Inferior parietal cortex (tissue), 1 donor: ENCODE data around the gene HMOX2.

Source experiments
- DNase-seq: peaks from one replicate; pipeline ENCODE4 v3.0.0-alpha.2; 2016; ENCODE audit errors: extremely low spot score

The HMOX2 gene

GRCh38 chr16:4463522-4464163, 12.6 kb upstream of the HMOX2 start:
- no peak for DNase-seq

- no peak for DNase-seq
These were observed 10.0 kb upstream of the HMOX2 start for GRCh38 chr16:4465977-4466779.

- DNase-seq = no peak
These were observed 8.3 kb upstream of the HMOX2 start for GRCh38 chr16:4467916-4468315.

- DNase-seq = no peak
These were observed 7.2 kb upstream of the HMOX2 start for GRCh38 chr16:4468972-4469371.

GRCh38 chr16:4471869-4472268, 4.3 kb upstream of the HMOX2 start:
- DNase-seq = no peak

GRCh38 chr16:4472880-4473279, 3.3 kb upstream of the HMOX2 start:
- no peak for DNase-seq

GRCh38 chr16:4474192-4474961, 1.8 kb upstream of the HMOX2 start, which contains the start of gene NMRAL1:
NMRAL1 (minus strand) TSS chr16:4474625; CDS start chr16:4474132, 493 bp downstream.
- DNase-seq = peak; percentile 86

- no peak for DNase-seq
These were observed 1.8 kb downstream of the HMOX2 start for GRCh38 chr16:4477966-4478365.

- DNase-seq = no peak
These were observed 5.3 kb downstream of the HMOX2 start for GRCh38 chr16:4481526-4481925.

- DNase-seq = no peak
These were observed 5.8 kb downstream of the HMOX2 start for GRCh38 chr16:4481963-4482362.

GRCh38 chr16:4486126-4486893, 10.1 kb downstream of the HMOX2 start:
- no peak for DNase-seq

- DNase-seq = no peak
These were observed 11.8 kb downstream of the HMOX2 start for GRCh38 chr16:4487955-4488498.

GRCh38 chr16:4488499-4488967, 12.3 kb downstream of the HMOX2 start:
- no peak for DNase-seq

GRCh38 chr16:4489030-4489429, 12.8 kb downstream of the HMOX2 start:
- DNase-seq = no peak

GRCh38 chr16:4491898-4492297, 15.7 kb downstream of the HMOX2 start:
- DNase-seq = no peak

- DNase-seq = no peak
These were observed 18.7 kb downstream of the HMOX2 start for GRCh38 chr16:4494746-4495490.

GRCh38 chr16:4495766-4496165, 19.6 kb downstream of the HMOX2 start:
- no peak for DNase-seq

- no peak for DNase-seq
These were observed 20.1 kb downstream of the HMOX2 start for GRCh38 chr16:4496305-4496704.

GRCh38 chr16:4498546-4499195, 22.5 kb downstream of the HMOX2 start:
- no peak for DNase-seq

- DNase-seq = no peak
These were observed 23.0 kb downstream of the HMOX2 start for GRCh38 chr16:4499196-4499555.
